ENCODE measurements around the gene CLCA2. TPM values are rescaled to one million over a fixed set of nuclear protein-coding genes. Genes with fewer than 3 reads are reported as not detected.

Gene CLCA2
- total RNA-seq, 1 experiment from 2014 or later = 0.07 TPM

GRCh38 chr1:86436041-86436440 is 12.1 kb downstream of the CLCA2 start:
- Mint-ChIP-seq H3K4me1 (ENCODE audit: low read depth, unreplicated experiment) (no peaks in the 10 kb centered on the region), H3K36me3 (ENCODE audit: insufficient read depth, unreplicated experiment) (no peaks in the 10 kb centered on the region), H3K4me3 (ENCODE audit: unreplicated experiment) (no peak overlapping the region), H3K9me3 (ENCODE audit: unreplicated experiment) (no peaks in the 10 kb centered on the region), H3K27me3 (ENCODE audit: insufficient read depth, unreplicated experiment) (peaks cover 5% of the 10 kb centered on the region), H3K27ac (ENCODE audit: unreplicated experiment) (no peak overlapping the region)
- intact Hi-C loops (cut with micrococcal nuclease; ENCODE audit: unreplicated experiment) = no loop called here
- no peak for TF ChIP-seq CTCF (IDR thresholded peaks at IDR 0.05; ENCODE audit: insufficient read depth in 1 of 2, low read depth in 1 of 2, low read length in 1 of 2, severe bottlenecking in 1 of 2, unreplicated experiment in 1 of 2)
- Histone ChIP-seq H3K9me3 (no peaks in the 10 kb centered on the region), H3K27me3 (replicated peaks; ENCODE audit: control insufficient read depth, insufficient read depth, low read length) (no peaks in the 10 kb centered on the region), H3K4me3 (ENCODE audit: low read depth, low read length) (no peak overlapping the region), H3K4me1 (no peaks in the 10 kb centered on the region), H3K36me3 (ENCODE audit: control insufficient read depth, insufficient read depth, low read length) (no peaks in the 10 kb centered on the region)
- no peak for DNase-seq
- ChIA-PET CTCF (no interaction called here), POLR2A (no interaction called here)
- no TSS peak for BruUV-seq (replicated peaks)

- no peaks in the 10 kb centered on the region for H3K9me3 Mint-ChIP-seq (ENCODE audit: unreplicated experiment)
- Histone ChIP-seq H3K4me3 (ENCODE audit: low read depth, low read length) (no peak overlapping the region), H3K4me1 (no peaks in the 10 kb centered on the region), H3K27me3 (replicated peaks; ENCODE audit: control insufficient read depth, insufficient read depth, low read length) (no peaks in the 10 kb centered on the region), H3K36me3 (ENCODE audit: control insufficient read depth, insufficient read depth, low read length) (no peaks in the 10 kb centered on the region), H3K9me3 (no peaks in the 10 kb centered on the region)
- peaks cover 5% of the 10 kb centered on the region for H3K27me3 Mint-ChIP-seq (ENCODE audit: insufficient read depth, unreplicated experiment)
- no peak overlapping the region for H3K4me3 Mint-ChIP-seq (ENCODE audit: unreplicated experiment)
- no TSS peak for BruUV-seq (replicated peaks)
- no peaks in the 10 kb centered on the region for H3K4me1 Mint-ChIP-seq (ENCODE audit: low read depth, unreplicated experiment)
- no peak for DNase-seq
- H3K27ac Mint-ChIP-seq (ENCODE audit: unreplicated experiment) = no peak overlapping the region
- ChIA-PET POLR2A (no interaction called here), CTCF (no interaction called here)
- TF ChIP-seq CTCF (IDR thresholded peaks at IDR 0.05; ENCODE audit: insufficient read depth in 1 of 2, low read depth in 1 of 2, low read length in 1 of 2, severe bottlenecking in 1 of 2, unreplicated experiment in 1 of 2) = no peak
- intact Hi-C loops (cut with micrococcal nuclease; ENCODE audit: unreplicated experiment) = no loop called here
- H3K36me3 Mint-ChIP-seq (ENCODE audit: insufficient read depth, unreplicated experiment) = no peaks in the 10 kb centered on the region
These were observed 17.6 kb downstream of the CLCA2 start for GRCh38 chr1:86441581-86441980.

- peaks cover 5% of the 10 kb centered on the region for H3K27me3 Mint-ChIP-seq (ENCODE audit: insufficient read depth, unreplicated experiment)
- no peaks in the 10 kb centered on the region for H3K36me3 Mint-ChIP-seq (ENCODE audit: insufficient read depth, unreplicated experiment)
- no TSS peak for BruUV-seq (replicated peaks)
- no peaks in the 10 kb centered on the region for H3K9me3 Mint-ChIP-seq (ENCODE audit: unreplicated experiment)
- POLR2A ChIA-PET = no interaction called here
- CTCF ChIA-PET = no interaction called here
- H3K9me3 ChIP-seq = no peaks in the 10 kb centered on the region
- H3K27ac Mint-ChIP-seq (ENCODE audit: unreplicated experiment) = no peak overlapping the region
- H3K27me3 ChIP-seq (replicated peaks; ENCODE audit: control insufficient read depth, insufficient read depth, low read length) = no peaks in the 10 kb centered on the region
- no peaks in the 10 kb centered on the region for H3K36me3 ChIP-seq (ENCODE audit: control insufficient read depth, insufficient read depth, low read length)
- intact Hi-C loops (cut with micrococcal nuclease; ENCODE audit: unreplicated experiment) = no loop called here
- H3K4me1 Mint-ChIP-seq (ENCODE audit: low read depth, unreplicated experiment) = no peaks in the 10 kb centered on the region
- DNase-seq = no peak
- no peaks in the 10 kb centered on the region for H3K4me1 ChIP-seq
- H3K4me3 ChIP-seq (ENCODE audit: low read depth, low read length) = no peak overlapping the region
- TF ChIP-seq CTCF (IDR thresholded peaks at IDR 0.05; ENCODE audit: insufficient read depth in 1 of 2, low read depth in 1 of 2, low read length in 1 of 2, severe bottlenecking in 1 of 2, unreplicated experiment in 1 of 2) = no peak
- H3K4me3 Mint-ChIP-seq (ENCODE audit: unreplicated experiment) = no peak overlapping the region
These were observed 18.0 kb downstream of the CLCA2 start for GRCh38 chr1:86441997-86442396.
